ENCODE results near the gene PMM1. TPM values are rescaled to one million over a fixed set of nuclear protein-coding genes. Genes with fewer than 3 reads are reported as not detected.

Gene PMM1
- total RNA-seq, 1 donor from 2014 or later: 17.4 TPM

DNA sequence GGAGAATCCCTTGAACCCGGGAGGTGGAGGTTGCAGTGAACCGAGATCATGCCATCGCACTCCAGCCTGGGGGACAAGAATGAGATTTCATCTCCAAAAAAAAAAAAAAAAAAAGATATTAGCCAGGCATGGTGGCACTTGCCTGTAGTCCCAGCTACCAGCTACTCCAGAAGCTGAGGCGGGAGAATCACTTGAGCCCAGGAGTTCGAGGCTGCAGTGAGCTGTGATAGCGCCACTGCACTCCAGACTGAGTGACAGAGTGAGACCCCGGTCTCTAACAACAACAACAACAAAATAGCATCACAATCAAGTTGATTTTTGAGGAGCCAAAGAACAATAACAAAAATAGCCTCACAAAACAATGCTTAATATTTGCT, 2.3 kb downstream of the PMM1 start:
- DNase-seq (ENCODE audit: low read depth) (no peak), FAIRE-seq (no peak)
- TF ChIP-seq, protein P1, sequence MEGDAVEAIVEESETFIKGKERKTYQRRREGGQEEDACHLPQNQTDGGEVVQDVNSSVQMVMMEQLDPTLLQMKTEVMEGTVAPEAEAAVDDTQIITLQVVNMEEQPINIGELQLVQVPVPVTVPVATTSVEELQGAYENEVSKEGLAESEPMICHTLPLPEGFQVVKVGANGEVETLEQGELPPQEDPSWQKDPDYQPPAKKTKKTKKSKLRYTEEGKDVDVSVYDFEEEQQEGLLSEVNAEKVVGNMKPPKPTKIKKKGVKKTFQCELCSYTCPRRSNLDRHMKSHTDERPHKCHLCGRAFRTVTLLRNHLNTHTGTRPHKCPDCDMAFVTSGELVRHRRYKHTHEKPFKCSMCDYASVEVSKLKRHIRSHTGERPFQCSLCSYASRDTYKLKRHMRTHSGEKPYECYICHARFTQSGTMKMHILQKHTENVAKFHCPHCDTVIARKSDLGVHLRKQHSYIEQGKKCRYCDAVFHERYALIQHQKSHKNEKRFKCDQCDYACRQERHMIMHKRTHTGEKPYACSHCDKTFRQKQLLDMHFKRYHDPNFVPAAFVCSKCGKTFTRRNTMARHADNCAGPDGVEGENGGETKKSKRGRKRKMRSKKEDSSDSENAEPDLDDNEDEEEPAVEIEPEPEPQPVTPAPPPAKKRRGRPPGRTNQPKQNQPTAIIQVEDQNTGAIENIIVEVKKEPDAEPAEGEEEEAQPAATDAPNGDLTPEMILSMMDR (IDR thresholded peaks at IDR 0.05; ENCODE audit: insufficient read depth, low read length, severe bottlenecking): no peak
- Histone ChIP-seq H3K27me3 (ENCODE audit: control insufficient read depth, insufficient read depth, low read length) (no peaks in the 10 kb centered on the region), H3K4me3 (ENCODE audit: low read depth, low read length) (no peak overlapping the region), H3K36me3 (ENCODE audit: control insufficient read depth, insufficient read depth, low read length) (peaks cover 16% of the 10 kb centered on the region)

DNA sequence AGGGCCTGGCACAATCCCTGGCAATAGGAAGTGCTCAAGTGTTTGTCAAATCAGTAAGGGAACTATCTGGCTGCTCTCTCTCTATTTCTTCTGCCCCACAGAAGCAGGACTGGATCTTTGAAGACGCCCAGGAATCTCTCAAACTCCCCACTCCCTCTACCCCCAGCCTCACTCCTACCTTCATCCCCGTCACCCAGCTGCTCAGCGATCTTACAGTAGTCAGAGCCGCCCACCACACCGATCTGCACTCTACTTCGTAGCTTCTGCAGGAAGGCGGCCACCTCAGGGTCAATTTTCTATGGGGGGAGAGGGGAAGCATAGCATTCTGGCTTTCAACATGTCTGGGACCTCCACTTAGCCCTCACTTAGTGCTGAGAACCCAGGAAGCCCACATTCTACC, 3.7 kb downstream of the PMM1 start:
- Histone ChIP-seq H3K4me3 (ENCODE audit: low read depth, low read length) (no peak overlapping the region), H3K36me3 (ENCODE audit: control insufficient read depth, insufficient read depth, low read length) (peaks cover 16% of the 10 kb centered on the region), H3K27me3 (ENCODE audit: control insufficient read depth, insufficient read depth, low read length) (no peaks in the 10 kb centered on the region)
- no peak for FAIRE-seq
- TF ChIP-seq, protein P1 (IDR thresholded peaks at IDR 0.05; ENCODE audit: insufficient read depth, low read length, severe bottlenecking): no peak
- DNase-seq (ENCODE audit: low read depth): no peak

DNA sequence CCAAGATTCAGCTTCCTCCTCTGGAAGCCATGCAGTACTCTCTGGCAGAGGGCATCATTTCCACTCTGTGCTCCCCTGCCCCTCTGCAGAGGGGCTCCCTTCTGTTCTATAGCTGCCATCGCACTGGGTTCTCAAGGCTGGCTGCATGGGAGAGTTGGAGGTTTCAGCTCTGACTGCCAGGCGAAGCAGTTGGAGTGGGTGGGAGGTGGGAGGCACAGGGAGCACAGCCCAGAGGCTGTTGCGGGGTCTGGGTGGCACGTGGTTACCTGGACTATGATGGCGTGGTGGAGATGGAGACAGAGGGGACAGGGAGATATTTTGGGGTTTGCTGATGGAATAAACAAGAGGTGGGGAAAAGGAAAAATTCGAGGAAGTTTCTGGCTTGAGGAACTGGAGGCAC, 4.8 kb downstream of the PMM1 start:
- TF ChIP-seq, protein P1 (IDR thresholded peaks at IDR 0.05; ENCODE audit: insufficient read depth, low read length, severe bottlenecking): no peak
- FAIRE-seq: no peak
- no peaks in the 10 kb centered on the region for H3K27me3 ChIP-seq (ENCODE audit: control insufficient read depth, insufficient read depth, low read length)
- H3K4me3 ChIP-seq (ENCODE audit: low read depth, low read length): no peak overlapping the region
- no peak for DNase-seq (ENCODE audit: low read depth)
- peaks cover 17% of the 10 kb centered on the region for H3K36me3 ChIP-seq (ENCODE audit: control insufficient read depth, insufficient read depth, low read length)

DNA sequence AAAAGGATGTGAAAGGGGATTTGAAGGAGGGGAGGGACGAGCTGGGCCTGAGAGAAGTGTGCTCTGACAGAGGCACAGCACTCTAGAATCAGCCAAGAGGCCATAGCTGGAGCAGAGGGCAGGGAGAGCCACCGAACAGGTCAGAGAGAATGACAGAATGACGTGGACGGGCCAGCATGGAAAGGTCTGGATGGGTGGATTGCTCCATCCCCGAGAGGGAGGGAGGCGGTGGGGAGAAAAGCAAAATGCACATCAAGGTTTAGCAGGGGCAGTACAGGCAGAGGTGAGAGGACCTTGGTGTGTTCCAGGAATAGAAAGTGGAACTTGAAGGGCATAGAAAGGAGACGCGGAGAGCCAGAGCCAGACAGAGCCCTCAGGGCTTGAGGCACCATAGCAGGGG, 6.9 kb downstream of the PMM1 start:
- TF ChIP-seq, protein P1 (IDR thresholded peaks at IDR 0.05; ENCODE audit: insufficient read depth, low read length, severe bottlenecking): no peak
- peaks cover 30% of the 10 kb centered on the region for H3K36me3 ChIP-seq (ENCODE audit: control insufficient read depth, insufficient read depth, low read length)

DNA sequence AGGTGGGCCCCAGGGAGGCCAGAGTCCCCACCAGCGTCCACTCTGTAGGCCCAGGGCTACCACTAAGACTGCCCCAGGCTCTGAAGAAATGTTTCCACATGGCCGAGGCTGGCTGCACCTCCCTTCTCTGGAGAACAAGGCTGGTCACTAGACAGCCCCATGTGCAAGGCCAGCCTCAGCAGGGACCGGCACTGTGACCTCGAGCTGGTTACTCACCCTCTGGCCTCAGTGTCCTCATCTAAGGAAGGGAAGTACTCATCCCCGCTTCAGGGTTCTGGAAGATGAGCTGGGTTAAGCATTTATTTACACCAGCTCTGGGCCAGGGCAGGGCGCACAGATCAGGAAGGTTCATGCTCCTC, 9.7 kb downstream of the PMM1 start:
- FAIRE-seq: no peak
- H3K27me3 ChIP-seq (ENCODE audit: control insufficient read depth, insufficient read depth, low read length): no peaks in the 10 kb centered on the region
- no peak overlapping the region for H3K4me3 ChIP-seq (ENCODE audit: low read depth, low read length)
- DNase-seq (ENCODE audit: low read depth): no peak
- H3K36me3 ChIP-seq (ENCODE audit: control insufficient read depth, insufficient read depth, low read length): peaks cover 24% of the 10 kb centered on the region
- TF ChIP-seq, protein P1 (IDR thresholded peaks at IDR 0.05; ENCODE audit: insufficient read depth, low read length, severe bottlenecking): no peak

More for the DNA sequence above, 6.9 kb downstream of the PMM1 start:
- H3K4me3 ChIP-seq (ENCODE audit: low read depth, low read length): no peak overlapping the region
- no peaks in the 10 kb centered on the region for H3K27me3 ChIP-seq (ENCODE audit: control insufficient read depth, insufficient read depth, low read length)
- DNase-seq (ENCODE audit: low read depth): no peak
- FAIRE-seq: no peak

DNA sequence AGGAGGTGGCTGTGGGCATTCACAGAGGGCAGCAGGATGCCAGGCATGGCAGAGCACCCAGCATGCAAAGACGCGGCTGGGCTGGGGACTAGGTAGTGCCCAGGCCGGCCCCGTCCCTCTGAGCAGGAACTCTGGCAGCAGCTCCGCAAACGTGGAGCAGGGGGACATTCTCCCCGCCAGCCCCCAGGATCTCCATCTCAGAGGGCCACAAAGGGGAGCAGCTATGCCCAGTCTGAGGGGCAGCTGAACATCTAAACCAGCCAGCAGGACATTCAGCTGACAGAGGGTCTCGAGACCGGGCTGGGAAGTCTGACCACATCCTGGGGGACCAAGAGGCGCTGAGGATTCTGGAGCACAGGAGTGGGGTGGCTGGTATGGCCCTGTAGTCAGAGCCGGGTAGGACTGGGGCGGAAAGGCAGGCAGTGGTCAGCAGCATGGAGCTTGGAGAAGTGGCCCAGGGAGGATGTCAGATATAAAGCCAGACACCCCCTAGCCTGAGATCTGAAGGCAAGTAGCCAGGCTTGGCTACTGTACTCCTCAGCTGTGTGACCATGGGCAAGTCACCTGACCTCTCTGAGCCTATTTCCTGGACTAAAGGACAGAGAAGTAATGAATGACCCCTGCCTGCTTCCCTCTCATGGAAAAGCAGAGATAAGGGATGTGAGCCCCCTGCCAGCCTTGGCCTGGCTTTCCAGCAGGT, 10.2 kb downstream of the PMM1 start:
- no peak for FAIRE-seq
- peaks cover 21% of the 10 kb centered on the region for H3K36me3 ChIP-seq (ENCODE audit: control insufficient read depth, insufficient read depth, low read length)

More for the DNA sequence above, 10.2 kb downstream of the PMM1 start:
- TF ChIP-seq, protein P1 (IDR thresholded peaks at IDR 0.05; ENCODE audit: insufficient read depth, low read length, severe bottlenecking): no peak
- DNase-seq (ENCODE audit: low read depth): no peak
- Histone ChIP-seq H3K4me3 (ENCODE audit: low read depth, low read length) (no peak overlapping the region), H3K27me3 (ENCODE audit: control insufficient read depth, insufficient read depth, low read length) (no peaks in the 10 kb centered on the region)
